Endothelial cell (in vitro differentiated cells): Measurements from ENCODE around the gene DLGAP1. TPM values are rescaled to one million over a fixed set of nuclear protein-coding genes. Genes with fewer than 3 reads are reported as not detected.

Experiments used
- DNase-seq: peaks from one replicate; pipeline ENCODE4 v3.0.0; 2021; ENCODE audit warnings: low spot score
- H3K27ac Mint-ChIP-seq: one replicate; pipeline ENCODE4 v1.8.0; 2021; ENCODE audit warnings: mixed read lengths, inconsistent platforms; ENCODE audit not compliant: unreplicated experiment
- H3K27me3 Mint-ChIP-seq: one replicate; pipeline ENCODE4 v1.8.0; 2021; ENCODE audit warnings: mild to moderate bottlenecking, moderate library complexity, mixed read lengths, inconsistent platforms; ENCODE audit not compliant: unreplicated experiment
- H3K36me3 Mint-ChIP-seq: one replicate; pipeline ENCODE4 v1.8.0; 2021; ENCODE audit warnings: mild to moderate bottlenecking, low read depth, mixed read lengths, inconsistent platforms; ENCODE audit not compliant: unreplicated experiment
- H3K4me1 Mint-ChIP-seq: one replicate; pipeline ENCODE4 v1.8.0; 2021; ENCODE audit warnings: mild to moderate bottlenecking, mixed read lengths, inconsistent platforms; ENCODE audit not compliant: unreplicated experiment
- H3K4me3 Mint-ChIP-seq: one replicate; pipeline ENCODE4 v1.8.0; 2021; ENCODE audit warnings: mild to moderate bottlenecking, mixed read lengths, inconsistent platforms; ENCODE audit not compliant: unreplicated experiment
- H3K9me3 Mint-ChIP-seq: one replicate; pipeline ENCODE4 v1.8.0; 2021; ENCODE audit warnings: mixed read lengths, inconsistent platforms; ENCODE audit not compliant: unreplicated experiment
- CTCF ChIP-seq: fragments of 200-600 bp; sonication (generic); IDR thresholded peaks from one replicate; pipeline ENCODE4 v1.5.0; 2021; ENCODE audit warnings: antibody characterized with exemption; ENCODE audit not compliant: unreplicated experiment
- total RNA-seq: library from RNA; stranded (reverse); fragmentation: NEBNext Ultra II Directional; extraction: Animal tissue kit (Norgen Biotek cat#: 25700); gene quantifications from one replicate; pipeline ENCODE4 v1.2.1, GENCODE V29; 2021; ENCODE audit not compliant: unreplicated experiment

DLGAP1 gene
- total RNA-seq, 1 donor from 2014 or later: 1.8 TPM

GRCh38 chr18:3723554-3723953 is 731.6 kb downstream of the DLGAP1 start:
- no peak overlapping the region for H3K4me3 Mint-ChIP-seq
- H3K9me3 Mint-ChIP-seq: no peaks in the 10 kb centered on the region
- H3K27ac Mint-ChIP-seq: no peak overlapping the region
- no peaks in the 10 kb centered on the region for H3K4me1 Mint-ChIP-seq
- DNase-seq: no peak
- TF ChIP-seq CTCF: no peak
- H3K27me3 Mint-ChIP-seq: no peaks in the 10 kb centered on the region
- H3K36me3 Mint-ChIP-seq: no peaks in the 10 kb centered on the region

GRCh38 chr18:3722649-3723433 is 732.3 kb downstream of the DLGAP1 start:
- Mint-ChIP-seq H3K36me3 (no peaks in the 10 kb centered on the region), H3K4me3 (no peak overlapping the region), H3K27me3 (peaks cover 1% of the 10 kb centered on the region), H3K9me3 (no peaks in the 10 kb centered on the region), H3K4me1 (no peaks in the 10 kb centered on the region), H3K27ac (no peak overlapping the region)
- TF ChIP-seq CTCF: no peak
- no peak for DNase-seq

- no peak overlapping the region for H3K4me3 Mint-ChIP-seq
- no peak for DNase-seq
- H3K27ac Mint-ChIP-seq: no peak overlapping the region
- peaks cover 1% of the 10 kb centered on the region for H3K27me3 Mint-ChIP-seq
- H3K4me1 Mint-ChIP-seq: no peaks in the 10 kb centered on the region
- no peak for TF ChIP-seq CTCF
- H3K9me3 Mint-ChIP-seq: no peaks in the 10 kb centered on the region
- no peaks in the 10 kb centered on the region for H3K36me3 Mint-ChIP-seq
These were observed 733.1 kb downstream of the DLGAP1 start for GRCh38 chr18:3721771-3722648.

GRCh38 chr18:3720818-3721545 is 734.1 kb downstream of the DLGAP1 start:
- H3K4me3 Mint-ChIP-seq: no peak overlapping the region
- no peak for DNase-seq
- no peaks in the 10 kb centered on the region for H3K9me3 Mint-ChIP-seq
- no peaks in the 10 kb centered on the region for H3K36me3 Mint-ChIP-seq
- H3K27ac Mint-ChIP-seq: no peak overlapping the region
- H3K27me3 Mint-ChIP-seq: peaks cover 1% of the 10 kb centered on the region
- no peaks in the 10 kb centered on the region for H3K4me1 Mint-ChIP-seq
- TF ChIP-seq CTCF: no peak
